Stimulated activated CD4-positive, alpha-beta T cell treated with anti-CD3 and anti-CD28 coated beads, Interleukin-12 subunit alpha, Interleukin-12 subunit beta, amount 100 ng/mL, for 24 hours (primary cell): ENCODE data around the gene ADI1.
"Not testable (repeated sequence)": the region's sequence is repeated elsewhere in the genome, so short reads cannot be mapped to it uniquely, and the experiment has no call there.

Experiments
- DNase-seq, 2 experiments: peaks; one replicate each; pipeline ENCODE4 v3.0.0-alpha.2; 2020; ENCODE audit warnings: low read depth in 2 of 2

Gene ADI1

DNA sequence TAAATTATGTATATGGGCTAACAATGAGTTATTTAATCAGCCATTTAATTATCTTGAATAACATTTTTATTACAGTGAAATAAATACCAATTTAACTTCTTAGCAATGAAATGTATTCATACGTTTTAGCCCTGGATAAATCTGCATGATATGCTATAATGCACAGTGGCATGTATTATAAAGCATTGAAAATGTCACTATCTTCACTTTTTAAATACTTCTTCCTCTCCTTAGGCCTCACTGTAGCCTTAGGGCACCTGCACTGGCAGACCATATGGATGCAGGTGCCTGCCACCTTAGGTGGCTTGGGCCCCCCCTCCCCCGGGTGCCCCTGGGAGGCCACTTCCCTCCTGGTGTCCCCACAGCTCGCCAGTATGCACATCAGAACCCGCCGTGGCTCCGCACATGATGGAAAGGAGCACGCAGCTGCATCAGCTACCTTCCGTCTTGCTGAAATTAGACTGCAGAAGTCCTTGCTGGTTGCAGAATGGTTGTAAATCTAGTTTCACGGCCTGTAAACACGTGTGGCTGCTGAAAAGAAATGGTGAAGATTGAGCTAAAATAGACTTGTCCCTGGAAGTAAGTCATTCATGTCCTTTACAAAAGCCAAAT lies 56.7 kb downstream of the ADI1 start:
- no peak for DNase-seq

DNA sequence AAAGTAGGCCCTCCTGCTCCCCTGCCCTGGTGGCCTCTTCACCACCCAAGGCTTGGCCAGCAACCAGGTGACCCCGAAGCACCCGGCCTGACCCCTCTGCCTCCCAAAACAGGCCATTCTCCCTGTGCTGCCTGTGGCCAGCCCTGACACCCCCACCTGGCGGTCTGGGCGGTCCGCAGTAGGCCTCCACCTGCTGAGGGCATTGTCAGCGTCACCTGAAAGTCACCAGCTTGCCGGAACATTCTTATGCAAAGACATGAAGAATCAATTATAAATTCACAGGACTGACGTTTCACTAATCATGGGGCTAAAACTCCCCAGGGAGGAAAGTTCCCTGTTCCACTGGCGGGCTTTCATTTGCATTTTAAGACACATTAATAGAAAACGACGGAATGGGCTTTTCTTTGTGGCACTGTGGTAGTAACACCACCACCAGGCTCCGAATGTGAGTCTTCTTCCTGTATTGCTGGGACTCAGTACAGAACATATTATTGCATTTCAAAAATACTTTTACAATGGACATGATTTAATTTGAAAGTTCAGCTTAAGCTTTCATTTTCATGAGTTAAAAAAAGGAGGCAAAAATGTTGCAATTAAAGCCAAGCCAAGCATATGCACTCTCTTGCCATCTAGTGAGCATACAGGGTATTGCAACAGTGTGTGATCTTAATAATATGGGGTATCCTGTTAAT lies 57.4 kb downstream of the ADI1 start:
- DNase-seq: no peak

DNA sequence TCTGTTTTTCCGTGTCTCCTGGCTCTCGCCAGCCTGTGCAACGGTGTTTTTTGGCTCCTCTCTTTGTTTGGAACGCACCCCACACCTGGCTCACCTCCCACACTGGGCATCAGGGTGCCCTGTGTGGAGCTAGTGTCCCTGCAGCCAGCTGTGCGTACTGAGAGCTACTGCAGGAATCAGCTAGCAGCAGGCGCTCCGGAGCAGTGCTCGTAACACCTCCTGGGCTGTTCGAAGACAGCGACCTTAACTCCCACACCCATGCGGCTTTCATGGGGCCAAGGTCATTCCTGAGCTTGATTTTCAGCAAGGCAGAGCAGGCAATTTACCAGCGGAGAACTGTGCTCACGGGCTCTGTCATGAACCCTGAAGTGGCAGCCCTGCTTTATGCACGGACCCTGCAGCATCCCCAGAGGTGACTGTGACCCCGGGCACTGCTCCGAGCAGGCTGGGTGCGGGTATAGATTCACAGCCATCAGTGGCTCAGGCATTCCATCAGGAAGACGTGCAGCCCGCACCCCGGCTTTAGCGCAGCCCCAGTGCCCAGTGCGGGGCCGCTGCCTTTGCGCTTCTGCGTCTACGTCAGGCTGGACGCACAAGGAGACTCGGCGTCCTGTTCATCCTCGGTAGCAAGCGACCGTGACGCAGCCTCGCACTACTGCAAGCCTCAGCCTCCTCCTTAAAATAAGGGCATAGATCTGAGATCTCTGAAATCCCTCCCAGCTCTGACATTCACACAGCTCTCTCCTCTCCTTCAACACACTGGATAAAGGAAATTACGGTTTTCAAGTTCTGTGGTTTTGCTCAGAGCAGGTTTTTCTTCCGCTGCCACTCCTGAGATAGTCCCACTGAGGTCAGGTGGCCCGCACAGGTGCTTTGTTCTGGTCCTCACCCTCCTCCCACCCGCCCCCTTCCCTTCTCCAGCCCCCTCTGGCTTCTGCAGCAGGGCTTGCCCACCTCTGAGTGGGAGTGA lies 58.2 kb downstream of the ADI1 start:
- DNase-seq: no peak

DNA sequence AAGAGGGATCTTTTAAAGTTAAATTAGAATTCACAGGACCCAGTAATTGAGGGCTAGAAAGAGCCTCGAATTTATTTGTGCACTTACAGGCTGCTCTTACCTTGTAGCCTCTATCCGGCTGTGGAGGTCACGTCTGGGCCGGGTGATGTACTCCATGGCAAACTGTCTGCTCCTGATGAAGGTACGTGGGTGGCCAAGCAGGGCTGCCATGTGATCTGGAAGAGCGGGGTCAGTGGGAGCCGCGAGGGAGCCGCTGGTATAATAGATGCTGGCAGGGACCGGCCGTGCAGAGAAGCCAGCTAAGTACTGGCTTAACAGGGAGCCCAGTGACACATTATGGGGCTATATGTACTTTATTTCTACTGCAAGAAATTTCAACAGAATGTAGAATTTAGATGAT lies 59.2 kb downstream of the ADI1 start:
- DNase-seq: no peak

DNA sequence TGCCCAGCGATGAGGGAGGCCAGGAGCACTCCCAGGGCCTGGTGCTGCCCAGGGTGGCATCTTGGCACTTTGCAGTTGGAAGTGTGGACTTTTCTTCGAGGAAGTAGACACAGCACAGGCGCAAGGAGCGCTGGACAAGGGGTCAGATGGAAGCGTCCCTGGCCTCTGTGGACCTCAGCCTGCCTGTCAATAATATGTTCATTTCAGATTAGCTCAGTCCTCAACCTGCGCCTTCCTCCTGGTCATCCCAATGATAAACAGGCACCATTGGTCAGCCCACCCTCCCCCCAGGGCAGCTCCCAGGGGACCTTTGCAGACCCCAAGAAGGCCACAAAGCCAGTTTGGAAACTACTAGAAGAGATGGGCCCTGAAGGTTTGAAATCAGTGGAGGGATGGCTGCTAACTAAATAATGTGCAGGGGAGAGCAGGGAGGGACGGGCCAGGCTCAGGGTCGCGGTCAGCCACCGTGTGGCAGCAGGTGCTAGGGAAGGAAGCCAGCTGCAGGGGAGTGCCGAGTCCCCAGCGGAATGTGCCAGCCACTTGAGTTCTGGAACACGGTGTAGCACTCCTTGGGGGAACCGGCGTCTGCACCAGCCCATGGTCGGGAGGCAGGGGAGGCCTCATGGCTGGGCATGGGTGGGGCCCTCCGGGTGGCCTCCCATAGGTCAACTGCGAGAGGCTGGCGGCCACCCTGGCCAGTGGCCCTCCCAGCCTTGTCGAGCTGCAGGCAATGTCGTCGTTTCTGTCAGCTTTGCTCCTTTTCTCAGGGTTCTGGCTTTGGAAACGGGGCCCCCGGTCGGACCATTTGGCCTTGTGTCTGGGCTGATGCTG lies 59.9 kb downstream of the ADI1 start:
- DNase-seq: no peak

DNA sequence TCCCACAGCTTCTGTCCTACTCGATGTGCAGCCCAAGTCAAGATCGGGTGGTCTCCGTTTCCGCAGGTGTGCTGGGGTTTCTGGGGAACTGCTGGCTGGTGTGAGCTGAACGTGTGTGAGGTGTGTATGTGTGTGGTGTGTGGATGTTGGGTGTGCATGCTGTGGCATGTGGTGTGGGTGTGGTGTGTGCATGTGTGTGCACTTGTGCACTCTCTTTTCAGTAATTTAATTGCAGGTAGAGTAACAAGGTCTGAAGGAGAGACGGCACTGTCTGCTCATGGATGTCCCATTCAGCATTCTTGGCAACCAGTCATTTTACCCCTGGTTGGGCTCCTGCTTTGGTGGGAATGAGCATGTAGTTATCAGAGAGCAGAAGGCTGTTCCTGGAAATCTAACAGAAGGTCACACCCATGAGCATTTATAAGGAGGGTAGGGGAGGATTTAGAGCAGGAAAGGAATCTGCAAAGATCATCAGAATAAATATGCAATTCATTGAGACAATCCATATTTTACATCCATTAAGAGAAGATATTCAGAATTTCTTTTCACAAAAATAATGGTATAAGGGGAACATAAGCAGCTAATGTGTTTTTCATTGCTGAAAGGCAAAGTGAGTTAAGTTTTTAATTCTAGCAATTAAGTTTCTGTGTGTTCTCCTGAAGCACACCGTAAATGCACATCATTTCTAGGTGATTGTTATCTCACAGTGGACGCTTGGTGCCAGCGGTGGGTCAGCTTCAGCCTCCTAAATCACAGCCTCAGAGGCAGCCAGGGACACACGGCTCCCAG lies 60.7 kb downstream of the ADI1 start:
- no peak for DNase-seq

DNA sequence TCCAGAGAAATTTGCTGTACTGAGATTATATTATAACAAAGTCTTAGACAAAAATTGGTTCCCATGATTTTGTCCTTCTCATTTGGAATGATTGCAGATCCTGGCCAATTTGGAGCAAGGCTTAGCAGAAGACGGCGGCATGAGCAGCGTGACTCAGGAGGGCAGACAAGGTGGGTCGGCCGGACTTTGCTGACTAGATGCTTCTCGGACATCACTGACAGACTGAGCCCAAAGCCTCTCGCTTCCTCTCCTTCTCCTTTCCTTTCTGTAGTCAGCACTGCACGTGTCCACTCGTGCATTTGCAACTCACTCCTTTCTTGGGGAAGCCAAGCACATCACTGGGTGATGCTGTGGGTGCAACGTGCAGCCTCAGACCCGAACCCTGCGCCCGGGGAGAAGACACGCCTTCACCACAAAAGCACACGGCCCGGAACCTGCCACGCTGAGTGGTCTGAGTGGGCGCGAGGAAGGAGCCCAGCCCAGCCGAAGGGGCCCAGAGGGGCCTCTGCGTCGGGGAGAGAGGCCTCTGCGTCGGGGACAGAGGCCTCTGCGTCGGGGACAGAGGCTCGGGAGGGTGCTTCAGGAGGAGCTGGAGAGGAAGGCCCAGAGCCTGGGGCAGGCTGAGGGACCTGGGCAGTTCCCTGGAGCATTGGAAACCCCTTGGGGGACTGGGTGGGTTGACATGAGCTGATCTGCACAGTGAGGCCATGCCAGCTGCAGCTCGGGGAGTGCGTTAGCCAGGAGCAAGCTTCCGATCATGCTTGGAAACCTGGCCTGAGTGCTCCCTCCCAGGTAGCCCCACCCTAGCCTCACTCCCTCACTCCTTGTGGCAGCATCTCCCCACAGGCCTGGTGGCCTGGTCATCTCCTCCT lies 61.6 kb downstream of the ADI1 start:
- DNase-seq: no peak

DNA sequence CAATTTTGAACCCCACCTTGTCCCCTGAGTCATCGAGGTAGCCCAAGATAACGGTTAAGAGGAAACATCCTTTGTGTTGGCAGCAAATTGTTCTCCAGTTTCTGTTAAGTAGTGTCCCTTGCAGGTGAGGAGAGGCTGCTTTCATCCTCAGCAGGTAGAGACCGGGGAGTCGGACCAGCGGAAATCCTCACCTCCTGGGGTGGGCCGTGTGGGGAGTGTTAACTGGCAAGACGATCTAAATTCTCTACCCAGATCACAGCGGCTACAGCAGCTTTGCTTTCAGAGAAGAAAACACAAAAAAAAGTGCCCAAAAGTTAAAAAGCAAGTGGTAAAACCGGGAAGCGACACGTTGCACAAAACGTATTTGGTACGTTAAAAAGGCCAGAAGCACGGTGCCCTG lies 63.2 kb downstream of the ADI1 start:
- no peak for DNase-seq

DNA sequence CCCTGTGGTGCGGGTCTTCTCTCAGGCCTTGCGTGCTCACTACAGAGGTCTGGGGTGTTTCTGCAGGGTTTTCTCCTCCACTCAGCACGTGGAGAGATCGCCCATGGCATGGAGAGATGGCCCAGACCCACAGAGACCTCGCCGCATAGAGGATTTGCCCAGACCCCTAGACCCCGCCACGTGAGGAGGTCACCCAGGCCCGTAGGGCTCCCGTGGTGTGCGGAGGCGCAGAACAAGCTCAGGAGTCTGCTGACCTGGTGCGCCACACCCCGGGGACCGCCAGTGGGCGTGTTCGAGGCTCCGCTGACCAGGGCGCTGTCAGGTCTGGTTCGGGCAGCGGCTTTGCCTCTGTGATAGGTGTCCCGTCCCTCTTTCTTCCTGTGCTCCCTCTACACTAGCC lies 64.5 kb downstream of the ADI1 start:
- DNase-seq: no peak

DNA sequence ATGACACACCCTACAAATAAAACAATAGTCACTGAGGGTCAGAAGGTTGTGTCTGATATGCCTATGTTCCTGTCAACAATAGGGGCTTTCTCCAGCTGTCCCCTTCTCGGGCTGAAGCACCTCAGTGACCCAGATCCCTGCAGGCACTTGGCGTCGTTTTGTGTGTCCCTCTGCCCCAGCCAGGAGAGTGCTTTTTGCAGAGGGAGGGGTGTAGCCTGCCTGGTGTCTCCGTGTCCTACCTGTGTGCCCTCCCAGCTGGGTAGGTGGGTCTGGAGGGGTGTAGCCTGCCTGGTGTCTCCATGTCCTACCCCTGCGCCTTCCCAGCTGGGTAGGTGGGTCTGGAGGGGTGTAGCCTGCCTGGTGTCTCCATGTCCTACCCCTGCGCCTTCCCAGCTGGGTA lies 65.3 kb downstream of the ADI1 start:
- not testable (repeated sequence) for DNase-seq

DNA sequence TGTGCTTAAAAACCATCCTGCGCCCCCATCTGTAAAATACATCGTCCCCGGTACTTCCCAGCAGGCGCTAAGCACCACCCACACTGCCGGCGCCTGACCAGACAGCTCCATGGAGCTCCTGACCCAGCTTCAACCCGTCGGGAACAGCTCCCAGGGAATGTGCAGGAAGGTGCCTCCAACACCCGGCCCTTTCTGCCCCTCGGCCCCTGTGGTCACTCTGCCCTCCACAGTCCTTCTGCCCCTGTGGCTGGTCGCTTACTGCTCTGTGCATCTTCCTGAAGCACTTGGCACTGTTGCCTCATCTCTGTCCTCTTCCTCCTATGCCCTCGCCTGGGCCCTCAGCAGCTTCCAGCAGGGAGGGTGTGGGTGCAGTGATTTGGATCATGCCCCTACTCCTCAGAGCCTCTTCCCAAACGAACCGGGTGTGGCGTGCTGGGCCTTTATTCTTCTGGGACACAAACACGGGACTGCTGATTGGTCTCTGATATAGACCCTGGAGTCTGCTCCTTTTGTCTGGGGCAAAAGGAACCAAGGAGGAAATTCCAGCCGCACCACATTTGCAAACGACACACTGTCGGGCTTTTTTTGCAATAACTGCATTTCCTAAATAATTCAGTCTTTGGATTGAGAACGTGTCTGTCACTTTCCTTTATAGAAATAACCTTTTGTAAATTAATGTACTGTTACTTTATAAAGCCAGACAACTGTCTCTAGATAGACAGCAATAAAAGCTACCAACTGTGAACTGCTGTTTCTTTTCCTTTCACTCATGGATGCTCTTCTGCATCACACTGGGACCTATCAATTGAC lies 65.9 kb downstream of the ADI1 start:
- DNase-seq: no peak

DNA sequence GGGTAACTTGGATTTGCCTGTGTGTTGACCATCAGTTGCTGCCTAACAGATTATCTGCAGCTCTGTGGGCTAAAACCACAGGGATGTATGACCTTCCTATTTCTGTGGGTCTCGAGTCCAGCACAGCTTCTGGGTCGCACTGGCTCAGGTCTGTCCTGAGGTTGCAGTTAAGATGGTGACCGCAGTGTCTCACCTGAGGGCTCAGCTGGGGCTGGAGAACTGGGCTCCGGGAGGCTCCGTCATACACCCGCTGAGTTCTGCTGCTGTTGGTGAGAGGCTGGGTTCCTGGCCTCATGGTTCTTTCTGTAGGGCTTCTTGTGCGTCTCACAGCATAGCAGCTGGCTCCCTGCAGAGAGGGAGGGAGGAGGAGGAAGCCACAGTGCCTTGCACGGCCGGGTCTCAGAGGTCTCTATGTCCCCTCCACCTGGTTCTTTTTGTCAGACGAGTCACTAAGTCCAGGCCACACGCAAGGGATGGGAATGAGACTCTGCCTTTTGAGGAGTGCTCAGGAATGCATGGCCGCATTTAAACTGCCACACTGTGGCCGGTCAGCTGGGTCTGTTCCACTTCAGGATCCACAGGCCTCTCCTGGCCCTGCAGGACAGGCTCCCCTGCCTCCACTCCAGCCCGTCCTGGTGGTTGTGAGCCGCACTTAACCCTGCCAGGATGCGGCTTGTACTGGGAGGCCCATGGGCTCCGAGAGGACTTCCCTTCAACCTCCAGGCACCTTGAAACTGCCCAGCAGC lies 67.2 kb downstream of the ADI1 start:
- DNase-seq: no peak

DNA sequence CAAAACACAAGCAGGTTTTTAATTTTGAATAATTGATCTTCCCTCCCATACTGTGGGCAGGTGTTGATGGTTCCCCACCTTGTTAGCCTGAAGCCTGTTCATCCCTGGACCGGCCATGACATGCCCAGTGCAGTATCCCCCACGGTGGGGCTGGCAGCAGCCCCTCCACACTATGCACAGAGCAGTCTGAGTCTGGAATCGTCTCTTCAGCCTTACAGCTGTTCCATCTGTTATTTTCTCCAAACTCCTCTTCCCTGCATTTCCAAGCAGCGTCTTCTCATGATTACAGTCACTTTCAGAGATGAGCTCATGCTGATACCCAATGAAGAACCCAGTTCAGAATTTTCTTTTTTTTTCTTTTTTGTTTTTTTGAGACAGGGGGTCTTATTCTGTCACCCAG lies 68.2 kb downstream of the ADI1 start:
- DNase-seq: no peak

DNA sequence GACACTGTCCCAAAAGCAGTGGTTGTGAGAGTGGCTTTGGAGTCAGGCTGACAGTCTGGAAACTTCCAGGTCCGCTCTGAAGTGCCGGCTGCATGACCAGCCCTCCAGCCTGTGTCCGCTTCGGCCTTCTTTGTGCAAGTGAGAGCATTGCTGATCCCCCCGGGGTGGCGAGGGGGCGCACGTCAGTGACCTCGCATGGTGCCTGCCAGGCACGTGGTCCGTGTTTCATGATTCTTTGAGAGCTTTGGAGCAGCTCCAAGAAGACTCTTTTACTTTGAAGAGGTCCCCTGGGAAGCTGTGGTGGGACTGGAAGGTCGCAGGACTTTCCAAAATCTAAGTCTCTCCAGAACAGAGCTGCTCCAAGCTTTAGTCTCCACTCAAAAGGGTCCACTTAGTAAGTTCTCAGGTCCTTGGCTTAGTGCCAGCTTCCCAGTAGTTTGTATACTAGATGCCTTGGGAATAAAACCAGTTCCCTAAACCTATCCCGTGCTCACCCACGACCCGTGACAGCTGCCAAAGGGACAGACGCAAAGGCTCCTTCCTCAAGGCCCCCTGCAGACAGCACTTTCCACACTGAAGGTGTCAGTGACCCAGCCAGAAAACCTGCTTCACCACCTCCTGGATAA lies 68.8 kb downstream of the ADI1 start:
- no peak for DNase-seq

DNA sequence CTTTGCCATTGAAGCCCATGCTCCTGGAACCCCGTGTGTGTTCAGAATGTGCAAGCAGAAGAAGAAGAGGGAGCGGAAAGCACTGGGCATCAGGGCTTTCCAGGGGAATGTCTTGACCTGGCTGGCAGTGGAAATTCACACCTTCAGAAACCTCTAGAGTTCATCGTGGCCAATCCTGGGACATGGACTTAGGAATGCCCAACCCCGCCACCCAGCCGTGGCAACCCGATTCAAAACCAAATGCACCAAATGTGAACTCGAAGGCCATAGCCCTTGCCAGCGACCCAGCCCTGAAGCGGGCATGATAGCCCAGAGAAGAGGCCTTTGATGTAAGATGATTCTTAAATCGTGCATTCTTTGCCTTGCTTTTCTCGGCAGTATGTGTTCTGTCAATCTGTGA lies 69.4 kb downstream of the ADI1 start:
- DNase-seq: no peak

DNA sequence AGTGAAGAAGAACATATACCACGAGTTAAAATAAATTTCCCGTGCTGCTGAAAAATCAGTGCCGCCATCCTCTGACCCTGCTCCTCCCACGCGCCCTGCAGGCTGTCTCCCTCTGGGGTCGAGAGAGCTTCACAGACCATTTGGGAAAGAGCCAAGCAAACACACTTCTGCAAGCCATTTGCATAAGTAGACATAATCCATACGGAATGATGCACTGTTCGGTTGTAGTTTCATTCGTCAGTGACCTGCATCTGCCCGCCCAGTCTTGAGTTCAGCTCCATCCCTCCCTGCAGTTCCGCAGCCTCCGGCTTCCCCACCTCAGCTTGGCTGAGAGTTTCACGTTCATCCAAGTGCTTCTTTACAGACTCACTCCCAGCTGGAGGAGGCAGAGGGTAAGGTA lies 70.2 kb downstream of the ADI1 start:
- DNase-seq: no peak

DNA sequence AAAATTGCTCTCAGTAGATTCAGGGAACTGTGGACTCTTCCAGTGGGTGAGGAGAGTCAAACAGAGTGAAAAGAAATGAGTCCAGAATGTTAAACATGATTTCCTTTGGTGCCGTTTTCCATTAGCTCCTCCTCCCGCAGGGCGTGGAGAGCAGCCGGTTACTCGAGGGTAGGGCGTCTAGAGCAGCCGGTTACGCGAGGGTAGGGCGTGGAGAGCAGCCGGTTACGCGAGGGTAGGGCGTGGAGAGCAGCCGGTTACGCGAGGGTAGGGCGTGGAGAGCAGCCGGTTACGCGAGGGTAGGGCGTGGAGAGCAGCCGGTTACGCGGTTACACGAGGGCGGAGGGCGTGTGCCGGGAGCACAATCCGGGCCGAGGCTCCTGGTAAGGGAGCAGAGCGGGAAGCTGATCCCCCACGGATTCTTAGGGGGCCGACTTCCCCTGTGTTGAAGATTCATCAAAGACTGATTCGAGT lies 70.9 kb downstream of the ADI1 start:
- DNase-seq: not testable (repeated sequence)

DNA sequence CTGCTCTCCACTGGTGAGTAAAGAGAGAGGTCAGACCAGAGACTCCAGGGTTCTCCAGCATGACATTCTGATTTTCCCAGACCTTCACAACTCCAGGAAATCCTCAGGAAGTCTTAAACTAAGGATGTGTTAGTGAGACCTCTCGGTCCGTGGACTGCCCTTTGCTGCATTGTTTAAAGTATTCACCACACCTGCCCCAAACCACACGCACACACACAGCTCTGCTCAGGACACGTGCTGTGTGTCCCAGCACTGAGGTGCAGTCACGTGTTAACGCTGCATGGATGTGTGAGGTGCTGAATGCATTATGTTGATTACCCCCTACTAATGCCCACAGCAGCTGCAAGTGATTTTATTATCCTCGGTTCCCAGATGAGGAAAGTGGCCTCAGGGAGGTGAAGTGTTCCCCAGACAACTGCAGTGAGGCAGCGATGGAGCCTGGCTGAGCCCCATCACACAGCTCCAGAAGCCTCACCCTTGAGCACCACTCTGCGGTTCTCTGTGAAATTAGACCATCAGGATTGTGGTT lies 71.5 kb downstream of the ADI1 start:
- DNase-seq: no peak
